Neuronal stem cell (in vitro differentiated cells): Measurements from ENCODE around the gene INO80B.

ENCODE experiments used
- DNase-seq: peaks from one replicate; pipeline ENCODE4 v3.0.0-alpha.2; 2013; ENCODE audit warnings: low spot score
- H2AFZ ChIP-seq: one replicate; pipeline ENCODE4 v1.6.1; 2013; ENCODE audit warnings: mild to moderate bottlenecking, low read length, inconsistent platforms
- H2AK5ac ChIP-seq: 2 replicates; pipeline ENCODE4 v1.6.1; 2013; ENCODE audit warnings: low read depth, mild to moderate bottlenecking, inconsistent platforms, low read length, moderate library complexity, mixed read lengths
- H2BK120ac ChIP-seq: 2 replicates; pipeline ENCODE4 v1.6.1; 2013; ENCODE audit warnings: low read depth, mild to moderate bottlenecking, inconsistent platforms, low read length, moderate library complexity, mixed read lengths
- H2BK12ac ChIP-seq: one replicate; pipeline ENCODE4 v1.6.1; 2013; ENCODE audit warnings: low read length, inconsistent platforms
- H2BK15ac ChIP-seq: 2 replicates; pipeline ENCODE4 v1.6.1; 2013; ENCODE audit warnings: mild to moderate bottlenecking, low read length, inconsistent platforms, mixed read lengths
- H2BK5ac ChIP-seq: one replicate; pipeline ENCODE4 v1.6.1; 2013; ENCODE audit warnings: inconsistent platforms, mild to moderate bottlenecking, low read length, moderate library complexity
- H3K14ac ChIP-seq: one replicate; pipeline ENCODE4 v1.6.1; 2013; ENCODE audit warnings: low read length, inconsistent platforms
- H3K18ac ChIP-seq: 2 replicates; pipeline ENCODE4 v1.6.1; 2013; ENCODE audit warnings: low read length, inconsistent platforms
- H3K23ac ChIP-seq: 2 replicates; pipeline ENCODE4 v1.6.1; 2013; ENCODE audit warnings: low read depth, mild to moderate bottlenecking, mixed read lengths, low read length, inconsistent platforms; ENCODE audit not compliant: poor library complexity
- H3K27ac ChIP-seq: replicated peaks from 3 replicates; pipeline ENCODE4 v1.5.1; 2013; ENCODE audit warnings: low read length, inconsistent platforms
- H3K27me3 ChIP-seq, 3 experiments: 2 replicates each; pipeline ENCODE4 v1.6.1; 2013; ENCODE audit warnings: low read length in 3 of 3, mild to moderate bottlenecking in 2 of 3, inconsistent platforms in 1 of 3, low read depth in 1 of 3, mixed read lengths in 1 of 3, moderate library complexity in 1 of 3; ENCODE audit not compliant: control insufficient read depth in 3 of 3, insufficient read depth in 3 of 3
- H3K36me3 ChIP-seq, 2 donors: replicated peaks in 1 of 2; 2 replicates each; pipeline ENCODE4 v1.6.1; 2013; ENCODE audit warnings: low read length in 2 of 2; ENCODE audit not compliant: control insufficient read depth in 2 of 2, insufficient read depth in 2 of 2
- H3K4ac ChIP-seq: 2 replicates; pipeline ENCODE4 v1.6.1; 2013; ENCODE audit warnings: inconsistent platforms, mild to moderate bottlenecking, low read length, moderate library complexity
- H3K4me1 ChIP-seq, 2 donors: 1 replicate in 1 of 2; 2 replicates in 1 of 2; pipeline ENCODE4 v1.6.1; 2013; ENCODE audit warnings: low read length in 2 of 2, low read depth in 1 of 2; ENCODE audit not compliant: control insufficient read depth in 2 of 2, insufficient read depth in 1 of 2
- H3K4me2 ChIP-seq: one replicate; pipeline ENCODE4 v1.6.1; 2013; ENCODE audit warnings: mild to moderate bottlenecking, low read length, inconsistent platforms; ENCODE audit not compliant: insufficient read depth, poor library complexity, severe bottlenecking
- H3K4me3 ChIP-seq, 2 donors: 2 replicates each; pipeline ENCODE4 v1.5.1; 2013; ENCODE audit warnings: low read length in 2 of 2, mild to moderate bottlenecking in 2 of 2, inconsistent platforms in 1 of 2, moderate library complexity in 1 of 2
- H3K79me1 ChIP-seq: one replicate; pipeline ENCODE4 v1.6.1; 2013; ENCODE audit warnings: low read depth, mild to moderate bottlenecking, inconsistent platforms, low read length, moderate library complexity
- H3K9ac ChIP-seq: one replicate; pipeline ENCODE4 v1.6.1; 2013; ENCODE audit warnings: mild to moderate bottlenecking, low read depth, low read length, inconsistent platforms; ENCODE audit not compliant: poor library complexity
- H3K9me3 ChIP-seq, 2 donors: replicated peaks in 1 of 2; 2 replicates each; pipeline versions ENCODE3 to v1.6.1; 2013; ENCODE audit warnings: low read length in 2 of 2, mild to moderate bottlenecking in 2 of 2, inconsistent platforms in 1 of 2, low read depth in 1 of 2, mixed read lengths in 1 of 2, moderate library complexity in 1 of 2; ENCODE audit not compliant: control insufficient read depth in 2 of 2, insufficient read depth in 1 of 2
- H4K8ac ChIP-seq: one replicate; pipeline ENCODE4 v1.6.1; 2013; ENCODE audit warnings: low read depth, mild to moderate bottlenecking, inconsistent platforms, low read length, moderate library complexity
- H4K91ac ChIP-seq: one replicate; pipeline ENCODE4 v1.6.1; 2013; ENCODE audit warnings: low read length, low read depth, mild to moderate bottlenecking, inconsistent platforms; ENCODE audit not compliant: poor library complexity
- WGBS, 2 donors: extraction: QIAGEN DNeasy Blood & Tissue Kit; methylation state at CpG; one replicate each; pipeline ENCODE4 v1.1.7; 2013; ENCODE audit warnings: missing lambda C conversion rate in 2 of 2, mixed read lengths in 1 of 2; ENCODE audit not compliant: insufficient read length in 2 of 2, insufficient replicate concordance in 1 of 2; ENCODE audit errors: extremely low coverage in 2 of 2; 5-methylcytosine and 5-hydroxymethylcytosine counted together

INO80B gene

GRCh38 chr2:74507145-74507925 lies 52.4 kb downstream of the INO80B start, which contains the start of gene PCGF1:
Gene PCGF1 (minus strand): TSS chr2:74507695. CDS start chr2:74507668, 27 bp downstream.
- H3K27me3 ChIP-seq, result peaks cover 16 to 76% (median 59%) of the 10 kb centered on the region in 3 experiments
- peak within 1 kb of the TSS; percentile 97 for H3K4me2 ChIP-seq
- peak; percentile 97 for DNase-seq
- peak within 1 kb of the TSS; percentile 87 to 99 for H3K4me3 ChIP-seq
- H3K9ac ChIP-seq, result peak within 1 kb of the TSS; percentile 100
- H3K4me1 ChIP-seq, result peaks cover 7 to 9% of the 10 kb centered on the region in 2 donors
- H2BK5ac ChIP-seq, result peak within 1 kb of the TSS; percentile 99
- H2BK12ac ChIP-seq, result peak within 1 kb of the TSS; percentile 98
- no CpG with 5 or more reads among the region's 56 CpGs for WGBS, 2 donors
- H2AFZ ChIP-seq, result peak within 1 kb of the TSS; percentile 99
- H3K4ac ChIP-seq, result no peak within 1 kb of the TSS
- peak within 1 kb of the TSS; percentile 98 for H3K27ac ChIP-seq
- peak within 1 kb of the TSS; percentile 100 for H3K18ac ChIP-seq
- H3K36me3 ChIP-seq, result peaks cover 6 to 22% of the 10 kb centered on the region in 2 donors
- peak within 1 kb of the TSS; percentile 77 for H2BK15ac ChIP-seq
- peak within 1 kb of the TSS; percentile 98 for H3K23ac ChIP-seq
- H4K91ac ChIP-seq, result no peak within 1 kb of the TSS
- peaks cover 3% of the 10 kb centered on the region for H3K79me1 ChIP-seq
- H3K14ac ChIP-seq, result peak within 1 kb of the TSS; percentile 100
- peak within 1 kb of the TSS; percentile 53 for H2AK5ac ChIP-seq
- H3K9me3 ChIP-seq, result peaks cover 0 to 4% of the 10 kb centered on the region in 2 donors
- peak within 1 kb of the TSS; percentile 99 for H4K8ac ChIP-seq
- peak within 1 kb of the TSS; percentile 70 for H2BK120ac ChIP-seq
